HCT116 (cell line): ENCODE results near the gene ZNF576. TPM values are rescaled to one million over a fixed set of nuclear protein-coding genes. Genes with fewer than 3 reads are reported as not detected.

Experiments used
- ATAC-seq: fragments of 200-7000 bp; cut with Tn5 transposase; 2 replicates; pipeline ENCODE4 v1.9.1; 2020; ENCODE audit warnings: mild to moderate bottlenecking, moderate library complexity
- BruUV-seq: library from RNA; stranded (reverse); fragments of 400-500 nt; replicated peaks from 2 replicates; lab custom pipeline; 2021; lab: Mats Ljungman, UMichigan
- CTCF ChIA-PET: fragments of 300-600 bp; sonication (Branson Sonifier 250); formaldehyde crosslinking; loops from one replicate; lab custom pipeline; 2021; ENCODE audit warnings: antibody characterized with exemption; lab: Charles Lee
- POLR2A ChIA-PET: fragments of 300-600, 350-600 bp; sonication (Branson Sonifier 250); formaldehyde crosslinking; loops from one replicate; lab custom pipeline; 2021; ENCODE audit warnings: antibody characterized with exemption; lab: Charles Lee
- RAD21 ChIA-PET, 2 experiments: fragments of 300-600 bp; sonication (Branson Sonifier 250); formaldehyde crosslinking; loops; one replicate each; lab custom pipeline; 2023; ENCODE audit warnings: low total read pairs in 2 of 2; ENCODE audit not compliant: uncharacterized antibody in 2 of 2, unreplicated experiment in 2 of 2, low non-redundant PET in 1 of 2; lab: Charles Lee
- DNase-seq: peaks from one replicate; pipeline ENCODE4 v3.0.0-alpha.2; 2010; ENCODE audit warnings: low read depth, low spot score
- H2AFZ ChIP-seq: fragments of 200-600 bp; shearing (Covaris generic), sonication (generic); 2 replicates; pipeline ENCODE4 v1.6.1; 2017; ENCODE audit warnings: low read depth, mixed run types, mixed read lengths, antibody characterized with exemption, low read length; ENCODE audit not compliant: poor library complexity, severe bottlenecking
- H3K27ac ChIP-seq: 2 replicates; pipeline ENCODE4 v1.5.1; 2012; ENCODE audit warnings: low read depth, low read length
- H3K27me3 ChIP-seq: fragments of 200-600 bp; sonication (generic); 2 replicates; pipeline ENCODE4 v1.6.1; 2016; ENCODE audit warnings: mixed run types, low read length, mixed read lengths; ENCODE audit not compliant: insufficient read depth
- H3K36me3 ChIP-seq, 2 experiments: fragments of 200-500 bp in 1 of 2; fragments of 200-600 bp in 1 of 2; sonication (Bioruptor generic) in 1 of 2; sonication (generic) in 1 of 2; 2 replicates each; pipeline versions ENCODE4 v1.5.1 to v1.6.1; 2014 to 2016; ENCODE audit warnings: low read length in 2 of 2, inconsistent platforms in 1 of 2, mixed read lengths in 1 of 2, mixed run types in 1 of 2; ENCODE audit not compliant: insufficient read depth in 2 of 2, control insufficient read depth in 1 of 2
- H3K4me1 ChIP-seq, 2 experiments: fragments of 200-600 bp in 1 of 2; sonication (generic) in 1 of 2; 2 replicates each; pipeline versions ENCODE4 v1.5.1 to v1.6.1; 2012 to 2017; ENCODE audit warnings: low read length in 2 of 2, inconsistent platforms in 1 of 2, mild to moderate bottlenecking in 1 of 2, mixed read lengths in 1 of 2, mixed run types in 1 of 2, moderate library complexity in 1 of 2; ENCODE audit not compliant: insufficient read depth in 2 of 2, control insufficient read depth in 1 of 2
- H3K4me2 ChIP-seq: fragments of 200-600 bp; sonication (generic); 2 replicates; pipeline ENCODE4 v1.6.1; 2017; ENCODE audit warnings: mixed run types, low read length, mixed read lengths
- H3K4me3 ChIP-seq, 2 experiments: fragments of 200-600 bp in 1 of 2; sonication (generic) in 1 of 2; replicated peaks in 1 of 2; 2 replicates each; pipeline ENCODE4 v1.5.1; 2011 to 2016; ENCODE audit warnings: low read length in 2 of 2, control low read depth in 1 of 2, low read depth in 1 of 2, mild to moderate bottlenecking in 1 of 2, mixed read lengths in 1 of 2, mixed run types in 1 of 2
- H3K79me2 ChIP-seq: fragments of 200-600 bp; sonication (generic); 2 replicates; pipeline ENCODE4 v1.6.1; 2017; ENCODE audit warnings: mild to moderate bottlenecking, mixed run types, low read length, moderate library complexity, mixed read lengths; ENCODE audit not compliant: insufficient read depth
- H3K9ac ChIP-seq: fragments of 200-600 bp; sonication (generic); 2 replicates; pipeline ENCODE4 v1.6.1; 2016; ENCODE audit warnings: low read length, mixed read lengths
- H3K9me2 ChIP-seq: fragments of 200-600 bp; sonication (generic), shearing (Covaris generic); 2 replicates; pipeline ENCODE4 v1.6.1; 2017; ENCODE audit warnings: mixed run types, mild to moderate bottlenecking, moderate library complexity; ENCODE audit not compliant: insufficient read depth
- H3K9me3 ChIP-seq, 2 experiments: fragments of 200-500 bp in 1 of 2; fragments of 200-600 bp in 1 of 2; sonication (Bioruptor generic) in 1 of 2; sonication (generic) in 1 of 2; 2 replicates each; pipeline ENCODE4 v1.6.1; 2014 to 2017; ENCODE audit warnings: low read length in 2 of 2, mixed read lengths in 2 of 2, inconsistent platforms in 1 of 2, low read depth in 1 of 2, mild to moderate bottlenecking in 1 of 2, mixed run types in 1 of 2, moderate library complexity in 1 of 2; ENCODE audit not compliant: control insufficient read depth in 1 of 2, insufficient read depth in 1 of 2
- H4K20me1 ChIP-seq: fragments of 200-600 bp; sonication (generic), shearing (Covaris generic); 2 replicates; pipeline ENCODE4 v1.6.1; 2017; ENCODE audit warnings: mixed run types, mild to moderate bottlenecking, moderate library complexity; ENCODE audit not compliant: insufficient read depth
- ELF1 ChIP-seq: IDR thresholded peaks from 2 replicates; pipeline ENCODE4 v1.6.1; 2012; ENCODE audit warnings: low read depth, borderline replicate concordance
- EZH2phosphoT487 ChIP-seq: fragments of 200-600 bp; IDR thresholded peaks from 2 replicates; pipeline ENCODE4 v1.6.1; 2018; ENCODE audit warnings: antibody characterized with exemption, borderline replicate concordance
- JUND ChIP-seq: IDR thresholded peaks from 2 replicates; pipeline ENCODE4 v1.6.1; 2012
- MAX ChIP-seq: IDR thresholded peaks from 2 replicates; pipeline ENCODE4 v1.6.1; 2012
- POLR2AphosphoS5 ChIP-seq: IDR thresholded peaks from 2 replicates; pipeline ENCODE4 v1.6.1; 2011; ENCODE audit warnings: mild to moderate bottlenecking, low read depth, low read length, moderate library complexity
- RAD21 ChIP-seq: IDR thresholded peaks from 2 replicates; pipeline ENCODE4 v1.6.1; 2012; ENCODE audit warnings: low read depth, mild to moderate bottlenecking
- REST ChIP-seq: IDR thresholded peaks from 2 replicates; pipeline ENCODE4 v1.6.1; 2012; ENCODE audit warnings: low read depth
- SP1 ChIP-seq: IDR thresholded peaks from 2 replicates; pipeline ENCODE4 v1.6.1; 2012; ENCODE audit warnings: low read depth
- ZFX ChIP-seq: fragments of 450-650 bp; IDR thresholded peaks from 2 replicates; pipeline ENCODE4 v1.6.1; 2017
- intact Hi-C: fragments of 100-400 bp; cut with micrococcal nuclease; formaldehyde crosslinking; loops from 2 replicates; pipeline ENCODE4 v1.10.0; 2022
- total RNA-seq: library from RNA; stranded (reverse); gene quantifications from one replicate; pipeline ENCODE4 v1.2.1, GENCODE V29; 2021; ENCODE audit not compliant: unreplicated experiment

The ZNF576 gene
- total RNA-seq, 1 experiment from 2014 or later, result 11.2 TPM

GRCh38 chr19:43639519-43640423 is 43.4 kb downstream of the ZNF576 start, which contains the start of gene CADM4:
Gene CADM4 (minus strand): TSS chr19:43639850. CDS start chr19:43639790, 60 bp downstream.
- DNase-seq, result no peak
- ATAC-seq, result peak; percentile 84
- Histone ChIP-seq H3K4me1 (peaks cover 14 to 34% of the 10 kb centered on the region in 2 experiments), H3K9me3 (no peaks in the 10 kb centered on the region), H3K9me2 (no peaks in the 10 kb centered on the region), H3K27me3 (peaks cover 7% of the 10 kb centered on the region; the same call in 1 of the 2 replicates), H3K27ac (peak within 1 kb of the TSS; percentile 40; the same call in 1 of the 2 replicates), H3K4me2 (peak within 1 kb of the TSS; percentile 84), H3K79me2 (no peaks in the 10 kb centered on the region), H3K9ac (peak within 1 kb of the TSS; percentile 53), H4K20me1 (no peaks in the 10 kb centered on the region), H2AFZ (no peak within 1 kb of the TSS), H3K36me3 (no peaks in the 10 kb centered on the region), H3K4me3 (peak within 1 kb of the TSS; percentile 49 to 62)
- intact Hi-C loops, result no loop called here
- no TSS peak for BruUV-seq
- ChIA-PET POLR2A (no interaction called here), RAD21 (no interaction called here), CTCF (no interaction called here)
- no peak for TF ChIP-seq ELF1
- 0 out of 2 replicates have a peak, but pooled peaks have one; percentile 34 for TF ChIP-seq ZFX
- TF ChIP-seq RAD21, result no peak
- no peak for TF ChIP-seq REST
- no peak for TF ChIP-seq POLR2AphosphoS5
- peak; percentile 42; the same call in 1 of the 2 replicates for TF ChIP-seq MAX
- TF ChIP-seq SP1, result no peak
- TF ChIP-seq JUND, result no peak
- no peak for TF ChIP-seq EZH2phosphoT487
